Naive thymus-derived CD4-positive, alpha-beta T cell (primary cell): ENCODE results near the gene SNED1. TPM values are rescaled to one million over a fixed set of nuclear protein-coding genes. Genes with fewer than 3 reads are reported as not detected.

Experiments used
- ATAC-seq: fragments of 150-1000 bp; cut with Tn5 transposase; 2 replicates; pipeline ENCODE4 v1.10.0; 2021; ENCODE audit warnings: mild to moderate bottlenecking, moderate library complexity
- CTCF ChIA-PET: fragments of 350-600 bp; sonication (Branson Sonifier 250); formaldehyde crosslinking; loops from one replicate; lab custom pipeline; 2021; ENCODE audit warnings: antibody characterized with exemption; lab: Charles Lee
- POLR2A ChIA-PET: fragments of 350-600 bp; sonication (Branson Sonifier 250); formaldehyde crosslinking; loops from one replicate; lab custom pipeline; 2021; ENCODE audit warnings: antibody characterized with exemption, inconsistent platforms; lab: Charles Lee
- DNase-seq, 9 donors: peaks; one replicate each; pipeline versions ENCODE4 v3.0.0 to v3.0.0-alpha.2; 2020 to 2022; ENCODE audit warnings: mixed read lengths in 1 of 9
- H3K27ac ChIP-seq: one replicate; pipeline ENCODE4 v1.7.0; 2013; ENCODE audit warnings: mild to moderate bottlenecking, low read depth, low read length, moderate library complexity
- H3K27me3 ChIP-seq, 2 donors: one replicate each; pipeline ENCODE4 v1.7.0; 2013; ENCODE audit warnings: low read length in 2 of 2, mild to moderate bottlenecking in 2 of 2, moderate library complexity in 2 of 2; ENCODE audit not compliant: control insufficient read depth in 2 of 2, insufficient read depth in 2 of 2
- H3K36me3 ChIP-seq, 3 experiments: 1 replicate in 2 of 3; 2 replicates in 1 of 3; pipeline ENCODE4 v1.7.0; 2013; ENCODE audit warnings: low read length in 3 of 3, mild to moderate bottlenecking in 3 of 3, moderate library complexity in 1 of 3; ENCODE audit not compliant: insufficient read depth in 3 of 3, control insufficient read depth in 2 of 3
- H3K4me1 ChIP-seq, 2 donors: one replicate each; pipeline ENCODE4 v1.7.0; 2013; ENCODE audit warnings: low read length in 2 of 2, mild to moderate bottlenecking in 2 of 2, moderate library complexity in 1 of 2; ENCODE audit not compliant: control insufficient read depth in 2 of 2, insufficient read depth in 2 of 2
- H3K4me3 ChIP-seq: 2 replicates; pipeline ENCODE4 v1.7.0; 2013; ENCODE audit warnings: mild to moderate bottlenecking, low read length
- H3K9me3 ChIP-seq, 3 experiments: 1 replicate in 2 of 3; 2 replicates in 1 of 3; pipeline ENCODE4 v1.7.0; 2013; ENCODE audit warnings: low read length in 3 of 3; ENCODE audit not compliant: control insufficient read depth in 2 of 3
- H3K27ac Mint-ChIP-seq, 9 donors: one replicate each; pipeline ENCODE4 v1.8.0; 2020 to 2022; ENCODE audit warnings: mixed read lengths in 9 of 9, mild to moderate bottlenecking in 8 of 9, moderate library complexity in 5 of 9, inconsistent platforms in 2 of 9
- H3K27me3 Mint-ChIP-seq, 5 donors: one replicate each; pipeline ENCODE4 v1.8.0; 2021 to 2022; ENCODE audit warnings: mixed read lengths in 5 of 5, mild to moderate bottlenecking in 1 of 5
- H3K36me3 Mint-ChIP-seq, 5 donors: one replicate each; pipeline ENCODE4 v1.8.0; 2020 to 2022; ENCODE audit warnings: mixed read lengths in 5 of 5, mild to moderate bottlenecking in 3 of 5, inconsistent platforms in 1 of 5
- H3K4me1 Mint-ChIP-seq, 7 donors: one replicate each; pipeline ENCODE4 v1.8.0; 2020 to 2022; ENCODE audit warnings: mixed read lengths in 7 of 7, mild to moderate bottlenecking in 3 of 7, inconsistent platforms in 1 of 7
- H3K4me3 Mint-ChIP-seq, 10 donors: one replicate each; pipeline ENCODE4 v1.8.0; 2020 to 2022; ENCODE audit warnings: mild to moderate bottlenecking in 10 of 10, mixed read lengths in 10 of 10, moderate library complexity in 6 of 10, inconsistent platforms in 2 of 10
- H3K9me3 Mint-ChIP-seq, 11 donors: one replicate each; pipeline ENCODE4 v1.8.0; 2020 to 2022; ENCODE audit warnings: mixed read lengths in 11 of 11, mild to moderate bottlenecking in 4 of 11, inconsistent platforms in 1 of 11, moderate library complexity in 1 of 11
- intact Hi-C, 2 donors: fragments of 100-400 bp; cut with micrococcal nuclease; formaldehyde crosslinking; loops; one replicate each; pipeline ENCODE4 v1.15.1; 2023
- polyA plus RNA-seq, 2 donors: library from polyadenylated mRNA; unstranded; fragments of 300-500 nt; fragmentation: Illumina TruSeq; gene quantifications; one replicate each; pipeline ENCODE4 v1.2.3, GENCODE V29; 2021
- total RNA-seq, 6 experiments: library from RNA in 5 of 6; stranded (reverse) in 5 of 6; gene quantifications; 1 replicate in 5 of 6; 2 replicates in 1 of 6; pipeline ENCODE4 v1.2.3 and lab custom pipeline; 2021 to 2026

Gene SNED1
- total and polyA plus RNA-seq, 7 experiments from 2014 or later, result 1.0 to 120 (median 32.9) TPM

DNA sequence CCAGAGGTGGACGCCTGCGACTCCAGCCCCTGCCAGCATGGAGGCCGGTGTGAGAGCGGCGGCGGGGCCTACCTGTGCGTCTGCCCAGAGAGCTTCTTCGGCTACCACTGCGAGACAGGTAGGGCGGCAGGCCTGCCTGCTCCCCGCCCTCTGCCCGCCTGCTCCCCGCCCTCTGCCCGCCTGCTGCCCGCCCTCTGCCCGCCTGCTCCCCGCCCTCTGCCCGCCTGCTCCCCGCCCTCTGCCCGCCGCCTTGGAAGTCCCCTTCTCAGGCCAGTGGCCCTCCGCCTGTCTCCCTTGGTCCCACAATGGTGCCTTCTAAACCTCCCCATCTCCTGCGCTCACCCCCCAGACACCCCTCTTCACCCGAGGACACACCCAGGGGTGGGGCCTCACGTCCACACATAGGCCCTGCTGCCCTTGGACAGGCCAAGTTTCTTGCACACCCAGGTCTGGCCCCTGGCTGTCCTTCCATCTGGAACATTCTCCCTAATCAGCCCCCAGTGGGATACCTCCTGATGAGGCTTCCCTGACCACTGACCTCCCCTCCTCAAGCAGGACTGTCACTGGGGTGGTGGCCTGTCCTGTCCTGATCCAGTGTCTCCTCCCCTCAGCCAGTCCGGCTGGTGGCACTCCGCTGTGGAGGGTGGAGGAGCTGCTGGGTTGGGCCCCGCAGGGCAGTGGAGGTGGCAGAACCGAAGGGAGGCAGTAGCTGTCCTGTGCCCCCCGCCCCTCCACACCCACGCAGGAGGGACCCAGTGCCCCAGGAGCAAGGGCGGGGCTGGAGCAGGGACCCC lies 65.8 kb downstream of the SNED1 start:
- no peaks in the 10 kb centered on the region for H3K9me3 ChIP-seq
- intact Hi-C loops, result loop anchor here in 1 of 2 donors (5.0 kb wide), 1 partner anchor 82 kb away; no protein-coding TSS in a partner anchor
- H3K27me3 ChIP-seq, result no peaks in the 10 kb centered on the region
- no peaks in the 10 kb centered on the region for H3K9me3 Mint-ChIP-seq
- DNase-seq (peak in 8 of 9 donors; percentile 37 to 51 (median 40)), ATAC-seq (peak; percentile 84)
- peaks cover 0 to 8% of the 10 kb centered on the region in 2 donors for H3K4me1 ChIP-seq
- no peak overlapping the region for H3K27ac ChIP-seq
- POLR2A ChIA-PET, result interaction anchor here (0.7 to 1.0 kb wide), 2 partner anchors 38 to 105 kb away, joined by 3 to 5 read pairs; partner anchors contain the start of gene MTERF4
- H3K4me1 Mint-ChIP-seq, result peaks cover 0 to 9% (median 0%) of the 10 kb centered on the region in 7 donors
- H3K36me3 ChIP-seq, result no peaks in the 10 kb centered on the region
- peak overlapping the region in 8 of 10 donors; percentile 55 to 78 (median 66) for H3K4me3 Mint-ChIP-seq
- peak overlapping the region in 6 of 9 donors; percentile 22 to 81 (median 56) for H3K27ac Mint-ChIP-seq
- CTCF ChIA-PET, result no interaction called here
- H3K4me3 ChIP-seq, result no peak overlapping the region
- no peaks in the 10 kb centered on the region for H3K36me3 Mint-ChIP-seq
- peaks cover 0 to 4% (median 0%) of the 10 kb centered on the region in 5 donors for H3K27me3 Mint-ChIP-seq

DNA sequence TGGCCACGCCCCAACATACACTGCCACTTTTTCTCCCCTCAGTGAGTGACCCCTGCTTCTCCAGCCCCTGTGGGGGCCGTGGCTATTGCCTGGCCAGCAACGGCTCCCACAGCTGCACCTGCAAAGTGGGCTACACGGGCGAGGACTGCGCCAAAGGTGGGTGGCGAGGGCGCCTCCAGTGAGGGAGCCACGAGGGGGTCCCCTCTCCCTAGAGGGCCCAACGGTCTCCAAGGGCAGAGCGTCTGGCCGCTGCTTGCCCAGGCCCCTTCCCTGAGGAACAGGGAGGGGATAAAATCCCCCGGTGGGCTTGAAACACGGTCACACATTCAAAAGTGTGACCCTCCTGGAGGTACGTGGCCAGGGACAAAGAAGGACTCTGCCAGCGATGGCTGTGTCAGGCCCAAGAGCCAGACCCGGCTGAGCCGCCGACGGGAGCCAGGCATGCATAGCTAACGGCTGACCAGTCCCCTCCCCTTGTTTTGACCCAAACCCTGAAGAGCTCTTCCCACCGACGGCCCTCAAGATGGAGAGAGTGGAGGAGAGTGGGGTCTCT lies 66.5 kb downstream of the SNED1 start:
- Mint-ChIP-seq H3K9me3 (no peaks in the 10 kb centered on the region), H3K4me1 (peaks cover 0 to 9% (median 0%) of the 10 kb centered on the region in 7 donors), H3K27ac (peak overlapping the region in 1 of 9 donors; percentile 19), H3K27me3 (no peaks in the 10 kb centered on the region), H3K36me3 (no peaks in the 10 kb centered on the region), H3K4me3 (no peak overlapping the region)
- ATAC-seq (no peak), DNase-seq (no peak)
- intact Hi-C loops, result loop anchor here in 1 of 2 donors (5.0 kb wide), 1 partner anchor 83 kb away; no protein-coding TSS in a partner anchor
- POLR2A ChIA-PET, result no interaction called here
- CTCF ChIA-PET, result no interaction called here
- Histone ChIP-seq H3K9me3 (no peaks in the 10 kb centered on the region), H3K4me1 (peaks cover 0 to 8% of the 10 kb centered on the region in 2 donors), H3K36me3 (no peaks in the 10 kb centered on the region), H3K27me3 (no peaks in the 10 kb centered on the region), H3K4me3 (no peak overlapping the region), H3K27ac (no peak overlapping the region)

DNA sequence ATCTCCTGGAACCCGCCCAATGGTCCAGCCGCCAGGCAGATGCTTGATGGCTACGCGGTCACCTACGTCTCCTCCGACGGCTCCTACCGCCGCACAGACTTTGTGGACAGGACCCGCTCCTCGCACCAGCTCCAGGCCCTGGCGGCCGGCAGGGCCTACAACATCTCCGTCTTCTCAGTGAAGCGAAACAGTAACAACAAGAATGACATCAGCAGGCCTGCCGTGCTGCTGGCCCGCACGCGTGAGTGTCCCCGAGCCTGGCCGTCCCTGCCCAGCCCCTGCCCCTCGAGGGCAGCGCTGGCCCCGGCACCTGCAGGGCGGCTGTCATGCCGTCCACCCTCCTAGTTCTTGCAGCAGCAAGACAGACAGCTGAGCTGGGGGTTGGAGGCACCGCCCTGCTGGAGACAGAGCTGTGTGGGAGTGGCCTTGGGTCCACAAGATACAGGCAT lies 67.0 kb downstream of the SNED1 start:
- H3K4me1 ChIP-seq, result peaks cover 0 to 8% of the 10 kb centered on the region in 2 donors
- POLR2A ChIA-PET, result no interaction called here
- ATAC-seq, result no peak
- Mint-ChIP-seq H3K9me3 (no peaks in the 10 kb centered on the region), H3K27me3 (no peaks in the 10 kb centered on the region), H3K36me3 (no peaks in the 10 kb centered on the region), H3K27ac (no peak overlapping the region), H3K4me1 (peaks cover 0 to 9% (median 0%) of the 10 kb centered on the region in 7 donors), H3K4me3 (no peak overlapping the region)
- DNase-seq, result no peak
- no peaks in the 10 kb centered on the region for H3K36me3 ChIP-seq
- CTCF ChIA-PET, result no interaction called here
- H3K27me3 ChIP-seq, result no peaks in the 10 kb centered on the region
- H3K4me3 ChIP-seq, result no peak overlapping the region
- H3K9me3 ChIP-seq, result no peaks in the 10 kb centered on the region
- intact Hi-C loops, result no loop called here
- H3K27ac ChIP-seq, result no peak overlapping the region

DNA sequence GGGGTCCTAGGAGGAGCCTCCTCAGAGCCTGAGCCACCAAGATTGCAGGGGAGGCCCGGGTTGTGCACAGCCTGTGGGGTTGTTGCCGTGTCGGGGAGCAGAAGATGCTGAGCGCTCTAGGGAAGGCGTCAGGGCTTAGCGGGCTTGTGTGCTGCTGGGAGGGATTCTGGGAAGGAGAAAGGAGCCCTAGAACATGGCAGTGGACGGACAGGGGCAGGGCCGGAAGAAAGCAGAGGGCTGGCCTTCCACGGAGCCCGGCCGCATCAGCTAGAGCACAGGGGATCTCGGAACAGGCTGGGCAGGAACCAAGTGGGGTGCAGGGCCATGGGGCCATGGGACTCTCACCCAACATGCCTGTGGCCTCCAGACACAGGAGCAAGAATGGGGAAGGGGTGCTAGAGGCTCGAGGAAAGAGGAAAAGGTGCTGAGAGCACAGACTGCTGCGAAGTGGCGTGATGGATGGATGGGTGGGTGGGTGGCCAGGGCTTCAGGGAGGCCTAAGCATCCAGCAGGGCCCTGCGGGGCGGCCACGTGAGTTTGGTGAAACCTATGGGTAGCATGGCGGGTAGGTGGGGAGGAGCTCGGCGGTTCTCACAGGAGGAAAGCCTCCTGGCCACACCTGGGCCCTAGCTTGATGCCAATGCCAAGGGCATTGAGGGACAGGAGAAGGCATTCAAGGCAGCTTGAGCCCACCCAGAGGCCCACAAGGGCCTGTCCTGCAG lies 67.9 kb downstream of the SNED1 start:
- DNase-seq, result no peak
- Histone ChIP-seq H3K9me3 (no peaks in the 10 kb centered on the region), H3K4me1 (peaks cover 0 to 8% of the 10 kb centered on the region in 2 donors), H3K27me3 (no peaks in the 10 kb centered on the region), H3K27ac (no peak overlapping the region), H3K4me3 (no peak overlapping the region), H3K36me3 (no peaks in the 10 kb centered on the region)
- Mint-ChIP-seq H3K27ac (peak overlapping the region in 1 of 9 donors; percentile 9), H3K27me3 (no peaks in the 10 kb centered on the region), H3K4me3 (no peak overlapping the region), H3K36me3 (no peaks in the 10 kb centered on the region), H3K9me3 (no peaks in the 10 kb centered on the region), H3K4me1 (peaks cover 0 to 9% (median 0%) of the 10 kb centered on the region in 7 donors)
- POLR2A ChIA-PET, result no interaction called here
- intact Hi-C loops, result no loop called here
- ATAC-seq, result no peak
- CTCF ChIA-PET, result interaction anchor here (0.6 kb wide), 1 partner anchor 238 kb away, joined by 3 read pairs; no protein-coding TSS in a partner anchor

GRCh38 chr2:241066893-241067341 lies 68.5 kb downstream of the SNED1 start:
- DNase-seq (no peak), ATAC-seq (no peak)
- Mint-ChIP-seq H3K36me3 (no peaks in the 10 kb centered on the region), H3K9me3 (no peaks in the 10 kb centered on the region), H3K4me1 (peaks cover 0 to 9% (median 0%) of the 10 kb centered on the region in 7 donors), H3K27ac (no peak overlapping the region), H3K27me3 (no peaks in the 10 kb centered on the region), H3K4me3 (no peak overlapping the region)
- CTCF ChIA-PET, result interaction anchor here (0.6 kb wide), 1 partner anchor 237 kb away, joined by 3 read pairs; no protein-coding TSS in a partner anchor
- H3K4me1 ChIP-seq, result peaks cover 0 to 8% of the 10 kb centered on the region in 2 donors
- POLR2A ChIA-PET, result no interaction called here
- no peaks in the 10 kb centered on the region for H3K9me3 ChIP-seq
- H3K4me3 ChIP-seq, result no peak overlapping the region
- no peaks in the 10 kb centered on the region for H3K27me3 ChIP-seq
- H3K36me3 ChIP-seq, result no peaks in the 10 kb centered on the region
- intact Hi-C loops, result no loop called here
- no peak overlapping the region for H3K27ac ChIP-seq

DNA sequence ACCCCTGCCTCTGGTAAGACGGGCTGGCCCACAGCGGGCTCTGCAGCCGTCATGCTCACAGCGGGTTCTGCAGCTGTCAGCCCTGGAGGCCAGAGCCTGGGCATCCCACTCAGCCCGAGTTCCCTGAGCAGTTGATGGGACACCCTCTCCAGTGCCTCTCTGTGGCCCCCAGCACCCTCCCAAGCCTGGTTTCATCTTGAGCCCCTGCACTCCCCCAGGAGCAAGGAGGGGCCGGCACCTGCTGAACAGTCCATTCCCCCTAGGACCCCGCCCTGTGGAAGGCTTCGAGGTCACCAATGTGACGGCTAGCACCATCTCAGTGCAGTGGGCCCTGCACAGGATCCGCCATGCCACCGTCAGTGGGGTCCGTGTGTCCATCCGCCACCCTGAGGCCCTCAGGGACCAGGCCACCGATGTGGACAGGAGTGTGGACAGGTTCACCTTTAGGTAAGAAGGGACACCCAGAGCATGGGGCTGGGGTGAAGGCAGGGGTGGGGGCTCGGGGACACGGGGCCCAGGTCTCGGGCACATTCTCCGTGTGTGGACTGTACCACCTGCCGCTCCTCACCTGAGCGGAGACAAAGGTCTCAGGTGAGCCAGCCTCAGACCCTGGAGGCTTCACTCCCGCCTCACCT lies 69.2 kb downstream of the SNED1 start:
- ChIA-PET CTCF (interaction anchor here (0.7 kb wide), 1 partner anchor 625 kb away, joined by 4 read pairs; no protein-coding TSS in a partner anchor), POLR2A (interaction anchor here (0.6 to 1.0 kb wide), 2 partner anchors 24 to 42 kb away, joined by 3 read pairs; no protein-coding TSS in a partner anchor)
- no peak overlapping the region for H3K27ac Mint-ChIP-seq
- no peaks in the 10 kb centered on the region for H3K9me3 ChIP-seq
- no peak overlapping the region for H3K4me3 Mint-ChIP-seq
- no peaks in the 10 kb centered on the region for H3K36me3 Mint-ChIP-seq
- H3K4me3 ChIP-seq, result no peak overlapping the region
- ATAC-seq, result no peak
- no peak overlapping the region for H3K27ac ChIP-seq
- DNase-seq, result no peak
- H3K4me1 Mint-ChIP-seq, result peaks cover 0 to 10% (median 0%) of the 10 kb centered on the region in 7 donors
- H3K9me3 Mint-ChIP-seq, result no peaks in the 10 kb centered on the region
- H3K4me1 ChIP-seq, result peaks cover 0 to 8% of the 10 kb centered on the region in 2 donors
- intact Hi-C loops, result no loop called here
- no peaks in the 10 kb centered on the region for H3K27me3 Mint-ChIP-seq
- H3K36me3 ChIP-seq, result no peaks in the 10 kb centered on the region
- H3K27me3 ChIP-seq, result no peaks in the 10 kb centered on the region
